Stimulated activated CD8-positive, alpha-beta memory T cell treated with anti-CD3 and anti-CD28 coated beads, Interleukin-15, amount 100 ng/mL, for 24 hours (primary cell): Measurements from ENCODE around the gene CHN2.
"Not testable (repeated sequence)": the region's sequence is repeated elsewhere in the genome, so short reads cannot be mapped to it uniquely, and the experiment has no call there.

Source experiments
- DNase-seq: peaks from one replicate; pipeline ENCODE4 v3.0.0-alpha.2; 2020; ENCODE audit warnings: low read depth

CHN2 gene

GRCh38 chr7:29499932-29500331 lies 305.4 kb downstream of the CHN2 start:
- DNase-seq, result no peak

GRCh38 chr7:29500719-29501118 lies 306.1 kb downstream of the CHN2 start:
- DNase-seq, result no peak

GRCh38 chr7:29502133-29502532 lies 307.6 kb downstream of the CHN2 start:
- DNase-seq, result no peak

GRCh38 chr7:29505931-29506330 lies 311.4 kb downstream of the CHN2 start:
- no peak for DNase-seq

GRCh38 chr7:29508608-29509007 lies 314.0 kb downstream of the CHN2 start:
- no peak for DNase-seq

GRCh38 chr7:29510028-29510427 lies 315.5 kb downstream of the CHN2 start:
- no peak for DNase-seq

GRCh38 chr7:29511337-29511736 lies 316.8 kb downstream of the CHN2 start:
- no peak for DNase-seq

- no peak for DNase-seq
These were observed 317.3 kb downstream of the CHN2 start for GRCh38 chr7:29511851-29512250.

- no peak for DNase-seq
These were observed 321.9 kb downstream of the CHN2 start for GRCh38 chr7:29516491-29516890.

- DNase-seq, result no peak
These were observed 324.0 kb downstream of the CHN2 start for GRCh38 chr7:29518616-29519015.

- no peak for DNase-seq
These were observed 329.2 kb downstream of the CHN2 start for GRCh38 chr7:29523728-29524127.

GRCh38 chr7:29527505-29528108 lies 333.0 kb downstream of the CHN2 start:
- DNase-seq, result no peak

- DNase-seq, result not testable (repeated sequence)
These were observed 334.0 kb downstream of the CHN2 start for GRCh38 chr7:29528526-29528925.
